CD14-positive monocyte (primary cell): ENCODE data around the gene NTSR2. TPM values are rescaled to one million over a fixed set of nuclear protein-coding genes. Genes with fewer than 3 reads are reported as not detected.

ENCODE experiments used
- DNase-seq, 3 donors: peaks; one replicate each; pipeline ENCODE4 v3.0.0-alpha.2; 2011 to 2022
- H2AFZ ChIP-seq: 2 replicates; pipeline ENCODE4 v1.6.0; 2012; ENCODE audit warnings: mild to moderate bottlenecking, low read depth, low read length, inconsistent platforms; ENCODE audit not compliant: insufficient read depth, poor library complexity, severe bottlenecking
- H3K27ac ChIP-seq, 2 donors: 1 replicate in 1 of 2; 2 replicates in 1 of 2; pipeline ENCODE4 v1.5.1; 2012 to 2013; ENCODE audit warnings: low read length in 2 of 2, control low read depth in 1 of 2, inconsistent platforms in 1 of 2, low read depth in 1 of 2, mild to moderate bottlenecking in 1 of 2
- H3K27me3 ChIP-seq, 2 donors: one replicate each; pipeline versions ENCODE4 v1.6.0 to v1.6.1; 2011 to 2013; ENCODE audit warnings: low read length in 2 of 2; ENCODE audit not compliant: control insufficient read depth in 2 of 2, insufficient read depth in 2 of 2
- H3K36me3 ChIP-seq, 2 donors: replicated peaks in 1 of 2; 1 replicate in 1 of 2; 2 replicates in 1 of 2; pipeline versions ENCODE4 v1.5.1 to v1.6.1; 2012 to 2013; ENCODE audit warnings: low read length in 2 of 2, control low read depth in 1 of 2, inconsistent platforms in 1 of 2, mild to moderate bottlenecking in 1 of 2; ENCODE audit not compliant: insufficient read depth in 2 of 2, control insufficient read depth in 1 of 2
- H3K4me1 ChIP-seq, 2 donors: 1 replicate in 1 of 2; 2 replicates in 1 of 2; pipeline versions ENCODE4 v1.5.1 to v1.6.1; 2012 to 2013; ENCODE audit warnings: low read length in 2 of 2, control low read depth in 1 of 2, inconsistent platforms in 1 of 2, mild to moderate bottlenecking in 1 of 2, moderate library complexity in 1 of 2; ENCODE audit not compliant: insufficient read depth in 2 of 2, control insufficient read depth in 1 of 2
- H3K4me2 ChIP-seq: replicated peaks from 2 replicates; pipeline ENCODE3; 2012; ENCODE audit warnings: low read length, moderate library complexity, mild to moderate bottlenecking; ENCODE audit not compliant: poor library complexity, severe bottlenecking; ENCODE audit errors: extremely low read depth
- H3K4me3 ChIP-seq, 3 experiments: fragments of 200-600 bp in 1 of 3; sonication (generic) in 1 of 3; replicated peaks in 1 of 3; 1 replicate in 2 of 3; 2 replicates in 1 of 3; pipeline ENCODE4 v1.5.1; 2011 to 2013; ENCODE audit warnings: low read length in 3 of 3, mild to moderate bottlenecking in 3 of 3, control low read depth in 2 of 3, low read depth in 2 of 3, inconsistent platforms in 1 of 3, moderate library complexity in 1 of 3
- H3K79me2 ChIP-seq: 2 replicates; pipeline ENCODE4 v1.6.0; 2012; ENCODE audit warnings: mild to moderate bottlenecking, control low read depth, inconsistent platforms, low read length, moderate library complexity; ENCODE audit not compliant: insufficient read depth
- H3K9ac ChIP-seq: 2 replicates; pipeline ENCODE4 v1.6.0; 2017; ENCODE audit warnings: low read length, mild to moderate bottlenecking; ENCODE audit not compliant: insufficient read depth, poor library complexity, severe bottlenecking
- H3K9me3 ChIP-seq, 2 donors: replicated peaks in 1 of 2; 1 replicate in 1 of 2; 2 replicates in 1 of 2; pipeline versions ENCODE4 v1.5.1 to v1.6.1; 2012 to 2013; ENCODE audit warnings: low read length in 2 of 2, control low read depth in 1 of 2; ENCODE audit not compliant: control insufficient read depth in 1 of 2, insufficient read depth in 1 of 2
- H4K20me1 ChIP-seq: 2 replicates; pipeline ENCODE4 v1.6.0; 2012; ENCODE audit warnings: mild to moderate bottlenecking, low read length, control low read depth, moderate library complexity; ENCODE audit not compliant: insufficient read depth
- H3K27ac Mint-ChIP-seq, 7 donors: one replicate each; pipeline ENCODE4 v1.8.0; 2020; ENCODE audit warnings: mild to moderate bottlenecking in 7 of 7, mixed read lengths in 7 of 7, moderate library complexity in 6 of 7, inconsistent platforms in 2 of 7
- H3K27me3 Mint-ChIP-seq, 3 donors: one replicate each; pipeline ENCODE4 v1.8.0; 2021 to 2022; ENCODE audit warnings: low read depth in 3 of 3, mild to moderate bottlenecking in 3 of 3, mixed read lengths in 3 of 3, moderate library complexity in 3 of 3, inconsistent platforms in 1 of 3
- H3K36me3 Mint-ChIP-seq, 2 donors: one replicate each; pipeline ENCODE4 v1.8.0; 2020; ENCODE audit warnings: mixed read lengths in 2 of 2, inconsistent platforms in 1 of 2, mild to moderate bottlenecking in 1 of 2
- H3K4me1 Mint-ChIP-seq: one replicate; pipeline ENCODE4 v1.8.0; 2020; ENCODE audit warnings: mild to moderate bottlenecking, mixed read lengths
- H3K4me3 Mint-ChIP-seq, 2 donors: one replicate each; pipeline ENCODE4 v1.8.0; 2020; ENCODE audit warnings: mild to moderate bottlenecking in 2 of 2, mixed read lengths in 2 of 2, moderate library complexity in 1 of 2
- H3K9me3 Mint-ChIP-seq, 7 donors: one replicate each; pipeline ENCODE4 v1.8.0; 2020 to 2022; ENCODE audit warnings: mixed read lengths in 7 of 7, mild to moderate bottlenecking in 6 of 7, moderate library complexity in 6 of 7, inconsistent platforms in 2 of 7
- WGBS: methylation state at CpG from one replicate; pipeline ENCODE4 v1.1.5; 2013; ENCODE audit warnings: missing lambda C conversion rate; ENCODE audit not compliant: insufficient coverage; 5-methylcytosine and 5-hydroxymethylcytosine counted together
- intact Hi-C, 2 donors: fragments of 100-400 bp; cut with micrococcal nuclease; formaldehyde crosslinking; loops; one replicate each; pipeline versions ENCODE4 v1.15.0 to v1.15.1; 2023
- polyA plus RNA-seq, 3 donors: library from polyadenylated mRNA; depleted of rRNA in 1 of 3; unstranded in 2 of 3; stranded (reverse) in 1 of 3; fragments of 300-500 nt in 2 of 3; fragments of >200 nt in 1 of 3; fragmentation: Illumina TruSeq in 2 of 3; gene quantifications; 1 replicate in 2 of 3; 2 replicates in 1 of 3; pipeline ENCODE4 v1.2.3, GENCODE V29; 2012 to 2021
- TF ChIP-seq, protein P1 (sequence below): fragments of 200-600 bp; IDR thresholded peaks from one replicate; pipeline ENCODE4 v1.8.0; 2022; ENCODE audit warnings: antibody characterized with exemption, mild to moderate bottlenecking

NTSR2 gene
- polyA plus RNA-seq, 3 donors: not detected

DNA sequence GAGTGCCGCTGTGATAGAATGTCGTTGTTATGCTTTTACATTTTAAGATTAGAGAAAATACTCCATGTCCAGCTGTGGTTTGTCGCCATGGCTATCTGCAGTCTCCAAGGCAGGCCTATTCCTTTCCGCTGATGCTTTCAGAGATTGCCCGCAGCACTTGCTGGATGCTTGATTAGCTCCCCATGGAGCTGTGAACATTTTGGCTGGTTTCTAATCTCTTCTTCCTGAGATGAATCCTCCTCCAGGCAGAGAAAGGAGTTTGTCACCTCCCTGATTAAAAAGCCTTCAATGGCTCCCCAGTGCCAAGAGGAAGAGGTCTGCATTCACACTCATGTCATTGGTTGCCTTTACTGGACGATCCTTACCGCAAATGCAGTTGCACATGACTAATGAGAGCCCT, 43.8 kb upstream of the NTSR2 start:
- H3K4me3 Mint-ChIP-seq: no peak overlapping the region
- WGBS: 95% methylated on average over 2 of the region's 7 CpGs
- peaks cover 28% of the 10 kb centered on the region for H3K4me1 Mint-ChIP-seq
- H3K79me2 ChIP-seq: no peaks in the 10 kb centered on the region
- H3K36me3 Mint-ChIP-seq: no peaks in the 10 kb centered on the region
- no peaks in the 10 kb centered on the region for H4K20me1 ChIP-seq
- no peak overlapping the region for H3K4me3 ChIP-seq
- H3K9me3 Mint-ChIP-seq: no peaks in the 10 kb centered on the region
- H3K27ac ChIP-seq: no peak overlapping the region
- TF ChIP-seq, protein P1, sequence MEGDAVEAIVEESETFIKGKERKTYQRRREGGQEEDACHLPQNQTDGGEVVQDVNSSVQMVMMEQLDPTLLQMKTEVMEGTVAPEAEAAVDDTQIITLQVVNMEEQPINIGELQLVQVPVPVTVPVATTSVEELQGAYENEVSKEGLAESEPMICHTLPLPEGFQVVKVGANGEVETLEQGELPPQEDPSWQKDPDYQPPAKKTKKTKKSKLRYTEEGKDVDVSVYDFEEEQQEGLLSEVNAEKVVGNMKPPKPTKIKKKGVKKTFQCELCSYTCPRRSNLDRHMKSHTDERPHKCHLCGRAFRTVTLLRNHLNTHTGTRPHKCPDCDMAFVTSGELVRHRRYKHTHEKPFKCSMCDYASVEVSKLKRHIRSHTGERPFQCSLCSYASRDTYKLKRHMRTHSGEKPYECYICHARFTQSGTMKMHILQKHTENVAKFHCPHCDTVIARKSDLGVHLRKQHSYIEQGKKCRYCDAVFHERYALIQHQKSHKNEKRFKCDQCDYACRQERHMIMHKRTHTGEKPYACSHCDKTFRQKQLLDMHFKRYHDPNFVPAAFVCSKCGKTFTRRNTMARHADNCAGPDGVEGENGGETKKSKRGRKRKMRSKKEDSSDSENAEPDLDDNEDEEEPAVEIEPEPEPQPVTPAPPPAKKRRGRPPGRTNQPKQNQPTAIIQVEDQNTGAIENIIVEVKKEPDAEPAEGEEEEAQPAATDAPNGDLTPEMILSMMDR: no peak
- no peaks in the 10 kb centered on the region for H3K36me3 ChIP-seq
- H2AFZ ChIP-seq: no peak overlapping the region
- H3K27me3 ChIP-seq: no peaks in the 10 kb centered on the region
- DNase-seq: no peak
- peaks cover 28 to 29% of the 10 kb centered on the region in 2 donors for H3K4me1 ChIP-seq
- intact Hi-C loops: no loop called here
- no peak overlapping the region for H3K9ac ChIP-seq
- H3K27me3 Mint-ChIP-seq: peaks cover 2 to 4% (median 4%) of the 10 kb centered on the region in 3 donors
- no peak overlapping the region for H3K4me2 ChIP-seq
- no peak overlapping the region for H3K27ac Mint-ChIP-seq
- no peaks in the 10 kb centered on the region for H3K9me3 ChIP-seq

DNA sequence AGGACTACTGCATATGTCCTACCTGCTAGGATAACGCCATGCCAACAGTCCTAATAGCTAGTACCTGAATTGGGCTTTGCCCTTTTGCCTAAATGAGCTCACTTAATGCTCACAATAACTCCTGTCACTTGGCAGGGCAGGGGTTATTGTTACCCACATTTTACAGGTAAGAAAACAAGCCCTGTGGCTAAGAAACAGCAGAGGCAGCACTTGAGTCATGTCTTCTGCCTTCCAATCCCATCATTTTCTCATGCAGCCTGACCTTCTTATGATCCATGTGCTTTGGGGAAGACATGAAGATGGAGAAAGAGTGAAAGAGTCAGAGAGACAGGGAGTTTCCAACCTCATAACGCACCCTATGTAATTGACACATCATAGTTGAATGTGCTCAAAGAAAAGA, 42.9 kb upstream of the NTSR2 start:
- TF ChIP-seq, protein P1: no peak

More for the DNA sequence above, 42.9 kb upstream of the NTSR2 start:
- peak overlapping the region in 1 of 7 donors; percentile 65 for H3K27ac Mint-ChIP-seq
- H3K27me3 Mint-ChIP-seq: peaks cover 0 to 2% (median 2%) of the 10 kb centered on the region in 3 donors
- H3K4me1 Mint-ChIP-seq: peaks cover 28% of the 10 kb centered on the region
- Histone ChIP-seq H3K4me3 (no peak overlapping the region), H3K27me3 (no peaks in the 10 kb centered on the region), H3K79me2 (no peaks in the 10 kb centered on the region), H3K27ac (no peak overlapping the region), H3K4me2 (no peak overlapping the region), H3K9me3 (no peaks in the 10 kb centered on the region), H2AFZ (no peak overlapping the region), H3K4me1 (peaks cover 28 to 29% of the 10 kb centered on the region in 2 donors), H3K36me3 (no peaks in the 10 kb centered on the region), H3K9ac (no peak overlapping the region), H4K20me1 (no peaks in the 10 kb centered on the region)
- DNase-seq: no peak
- no peak overlapping the region for H3K4me3 Mint-ChIP-seq
- 100% methylated on average over 1 of the region's 2 CpGs for WGBS
- no peaks in the 10 kb centered on the region for H3K36me3 Mint-ChIP-seq
- H3K9me3 Mint-ChIP-seq: peaks cover 0 to 2% (median 0%) of the 10 kb centered on the region in 7 donors
- intact Hi-C loops: no loop called here
